MM.1S (cell line): ENCODE results near the gene EIF4EBP2.

Source experiments
- DNase-seq: peaks from one replicate; pipeline ENCODE4 v3.0.0-alpha.2; 2015
- H2AFZ ChIP-seq: fragments of 300-600 bp; sonication (generic); 2 replicates; pipeline ENCODE4 v1.6.0; 2016; ENCODE audit warnings: antibody characterized with exemption, low read length
- H3F3A ChIP-seq: fragments of 300-600 bp; sonication (generic); 2 replicates; pipeline ENCODE4 v1.6.1; 2016; ENCODE audit warnings: mild to moderate bottlenecking, antibody characterized with exemption, low read length, moderate library complexity, mixed read lengths; ENCODE audit not compliant: insufficient read depth
- H3K27ac ChIP-seq: fragments of 300-600 bp; sonication (generic); 2 replicates; pipeline ENCODE4 v1.5.1; 2016; ENCODE audit warnings: mild to moderate bottlenecking, low read length
- H3K27me3 ChIP-seq: fragments of 300-600 bp; sonication (generic); replicated peaks from 2 replicates; pipeline ENCODE4 v1.6.0; 2016; ENCODE audit warnings: low read length; ENCODE audit not compliant: insufficient read depth
- H3K36me3 ChIP-seq: fragments of 300-600 bp; sonication (generic); replicated peaks from 2 replicates; pipeline ENCODE4 v1.6.1; 2016; ENCODE audit warnings: mild to moderate bottlenecking, low read length, mixed read lengths; ENCODE audit not compliant: insufficient read depth
- H3K4me1 ChIP-seq: fragments of 300-600 bp; sonication (generic); 2 replicates; pipeline ENCODE4 v1.6.1; 2016; ENCODE audit warnings: low read length, mixed read lengths
- H3K4me2 ChIP-seq: fragments of 300-600 bp; sonication (generic); 2 replicates; pipeline ENCODE4 v1.6.0; 2016; ENCODE audit warnings: low read depth, low read length
- H3K4me3 ChIP-seq: fragments of 300-600 bp; sonication (generic); 2 replicates; pipeline ENCODE4 v1.5.1; 2016; ENCODE audit warnings: low read length, mixed read lengths
- H3K79me2 ChIP-seq: fragments of 300-600 bp; sonication (generic); 2 replicates; pipeline ENCODE4 v1.6.1; 2016; ENCODE audit warnings: mixed run types, low read length, mixed read lengths
- H3K9ac ChIP-seq: fragments of 300-600 bp; sonication (generic); 2 replicates; pipeline ENCODE4 v1.6.1; 2016; ENCODE audit warnings: low read length, mixed read lengths
- H3K9me2 ChIP-seq: fragments of 300-600 bp; sonication (generic); replicated peaks from 2 replicates; pipeline ENCODE4 v1.6.1; 2016; ENCODE audit warnings: mild to moderate bottlenecking, low read length, mixed read lengths; ENCODE audit not compliant: insufficient read depth
- H3K9me3 ChIP-seq: fragments of 300-600 bp; sonication (generic); replicated peaks from 2 replicates; pipeline ENCODE4 v1.6.1; 2016; ENCODE audit warnings: mild to moderate bottlenecking, low read length, mixed read lengths; ENCODE audit not compliant: insufficient read depth
- H4K20me1 ChIP-seq: fragments of 300-600 bp; sonication (generic); 2 replicates; pipeline ENCODE4 v1.6.1; 2016; ENCODE audit warnings: mild to moderate bottlenecking, low read length, moderate library complexity, mixed read lengths; ENCODE audit not compliant: insufficient read depth
- EZH2 ChIP-seq: fragments of 300-600 bp; sonication (generic); optimal IDR thresholded peaks from 2 replicates; pipeline ENCODE3; 2017; ENCODE audit warnings: low read depth, mild to moderate bottlenecking, antibody characterized with exemption, low read length, mixed read lengths
- EZH2phosphoT487 ChIP-seq: fragments of 300-600 bp; sonication (generic); IDR thresholded peaks from 2 replicates; pipeline ENCODE4 v1.6.1; 2018; ENCODE audit warnings: antibody characterized with exemption, low read length
- TF ChIP-seq, protein P1 (sequence below): fragments of 300-600 bp; sonication (generic); IDR thresholded peaks from 2 replicates; pipeline ENCODE4 v1.5.1; 2016; ENCODE audit warnings: antibody characterized with exemption, low read length, mixed read lengths

Gene EIF4EBP2

DNA sequence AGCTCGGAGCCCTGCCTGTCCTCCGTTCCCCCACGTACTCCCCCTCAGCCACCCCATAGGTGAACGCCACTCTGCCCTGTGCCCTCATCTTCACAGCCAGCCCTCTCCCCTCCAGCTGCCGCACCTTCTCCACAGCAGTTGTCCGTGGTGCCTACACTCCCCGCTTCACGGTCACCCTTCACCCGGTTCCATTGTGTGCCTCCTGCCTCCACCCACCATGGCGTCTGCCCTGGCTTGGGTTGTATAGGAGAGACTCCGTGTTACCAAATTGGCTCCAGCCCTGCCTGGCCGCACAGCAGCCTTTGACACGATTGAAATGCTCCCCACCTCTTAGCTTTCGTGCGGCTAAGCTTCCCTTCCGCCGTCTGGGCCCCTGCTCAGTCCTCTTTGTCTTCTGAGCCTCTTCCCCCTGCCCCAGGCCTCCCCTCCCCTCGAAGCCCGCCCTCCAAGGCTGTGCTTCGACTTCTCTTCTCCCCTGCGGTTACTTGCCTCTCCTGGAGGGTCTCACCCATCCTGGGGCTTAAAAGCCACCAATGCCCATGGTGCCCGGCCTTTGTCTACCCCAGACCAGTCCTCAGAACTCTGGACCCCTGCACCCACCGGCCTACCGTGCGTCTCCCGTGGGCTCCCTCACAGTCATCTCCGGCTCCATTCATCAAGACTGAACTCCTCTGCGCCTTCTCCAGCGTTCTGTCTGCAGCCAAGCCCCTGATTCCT, 56.0 kb downstream of the EIF4EBP2 start:
- H3K4me3 ChIP-seq: no peak overlapping the region
- TF ChIP-seq EZH2phosphoT487: no peak
- no peak for TF ChIP-seq EZH2
- TF ChIP-seq, protein P1, sequence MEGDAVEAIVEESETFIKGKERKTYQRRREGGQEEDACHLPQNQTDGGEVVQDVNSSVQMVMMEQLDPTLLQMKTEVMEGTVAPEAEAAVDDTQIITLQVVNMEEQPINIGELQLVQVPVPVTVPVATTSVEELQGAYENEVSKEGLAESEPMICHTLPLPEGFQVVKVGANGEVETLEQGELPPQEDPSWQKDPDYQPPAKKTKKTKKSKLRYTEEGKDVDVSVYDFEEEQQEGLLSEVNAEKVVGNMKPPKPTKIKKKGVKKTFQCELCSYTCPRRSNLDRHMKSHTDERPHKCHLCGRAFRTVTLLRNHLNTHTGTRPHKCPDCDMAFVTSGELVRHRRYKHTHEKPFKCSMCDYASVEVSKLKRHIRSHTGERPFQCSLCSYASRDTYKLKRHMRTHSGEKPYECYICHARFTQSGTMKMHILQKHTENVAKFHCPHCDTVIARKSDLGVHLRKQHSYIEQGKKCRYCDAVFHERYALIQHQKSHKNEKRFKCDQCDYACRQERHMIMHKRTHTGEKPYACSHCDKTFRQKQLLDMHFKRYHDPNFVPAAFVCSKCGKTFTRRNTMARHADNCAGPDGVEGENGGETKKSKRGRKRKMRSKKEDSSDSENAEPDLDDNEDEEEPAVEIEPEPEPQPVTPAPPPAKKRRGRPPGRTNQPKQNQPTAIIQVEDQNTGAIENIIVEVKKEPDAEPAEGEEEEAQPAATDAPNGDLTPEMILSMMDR: no peak
- H4K20me1 ChIP-seq: no peaks in the 10 kb centered on the region
- H3K27me3 ChIP-seq: no peaks in the 10 kb centered on the region
- no peak overlapping the region for H3K27ac ChIP-seq
- no peaks in the 10 kb centered on the region for H3K9me2 ChIP-seq
- no peak for DNase-seq
- H3K4me1 ChIP-seq: peaks cover 3% of the 10 kb centered on the region; the same call in 1 of the 2 replicates
- H3K9ac ChIP-seq: no peak overlapping the region
- H2AFZ ChIP-seq: no peak overlapping the region
- H3K9me3 ChIP-seq: no peaks in the 10 kb centered on the region
- no peaks in the 10 kb centered on the region for H3F3A ChIP-seq
- no peaks in the 10 kb centered on the region for H3K79me2 ChIP-seq
- H3K36me3 ChIP-seq: no peaks in the 10 kb centered on the region
- no peak overlapping the region for H3K4me2 ChIP-seq

DNA sequence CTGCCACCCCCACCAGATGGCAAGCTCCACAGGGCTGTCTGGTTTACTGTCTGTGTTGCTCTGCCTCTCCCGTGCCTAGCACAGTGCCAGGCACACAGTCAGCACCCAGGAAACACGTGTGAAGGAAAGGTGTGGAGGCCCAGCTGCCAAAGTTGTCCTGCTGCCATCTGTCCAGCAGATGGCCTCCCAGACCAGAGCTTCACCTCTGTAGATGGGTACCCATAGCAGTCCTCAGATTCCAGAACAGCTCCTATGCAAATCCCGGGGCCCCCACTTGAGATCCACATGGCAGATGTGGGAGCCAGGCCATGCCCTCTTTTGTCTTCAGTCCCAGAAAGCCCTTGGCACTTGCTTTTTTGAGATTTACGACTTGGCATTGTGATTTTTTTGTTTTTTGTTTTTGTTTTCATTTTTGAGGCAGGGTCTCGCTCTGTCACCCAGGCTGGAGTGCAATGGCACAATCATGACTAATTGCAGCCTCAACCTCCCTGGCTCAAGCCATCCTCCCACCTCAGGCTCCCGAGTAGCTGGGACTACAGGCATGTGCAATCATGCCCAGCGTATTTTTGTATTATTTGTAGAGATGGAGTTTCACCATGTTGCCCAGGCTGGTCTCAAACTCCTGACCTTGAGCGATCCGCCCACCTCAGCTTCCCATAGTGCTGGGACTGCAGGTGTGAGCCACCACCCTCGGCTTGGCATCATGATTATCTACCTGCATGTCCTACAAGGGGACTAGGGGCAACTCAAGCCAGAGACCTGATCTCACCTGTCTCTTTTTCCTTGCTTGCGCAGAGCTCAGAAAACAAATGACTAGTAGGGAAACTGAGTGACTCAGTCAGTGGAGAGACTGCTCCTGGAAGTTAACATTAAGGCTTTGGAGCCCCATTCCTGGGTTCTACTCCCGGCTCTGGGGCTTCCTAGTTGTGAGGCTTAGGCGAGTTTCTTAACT, 57.7 kb downstream of the EIF4EBP2 start:
- Histone ChIP-seq H3K4me2 (no peak overlapping the region), H3K27ac (no peak overlapping the region), H3K4me1 (peaks cover 3% of the 10 kb centered on the region; the same call in 1 of the 2 replicates), H3K79me2 (no peaks in the 10 kb centered on the region), H3K9ac (no peak overlapping the region), H3K4me3 (no peak overlapping the region), H3F3A (no peaks in the 10 kb centered on the region), H3K9me2 (no peaks in the 10 kb centered on the region), H2AFZ (no peak overlapping the region), H3K36me3 (no peaks in the 10 kb centered on the region), H4K20me1 (no peaks in the 10 kb centered on the region), H3K9me3 (no peaks in the 10 kb centered on the region), H3K27me3 (no peaks in the 10 kb centered on the region)
- TF ChIP-seq EZH2phosphoT487: no peak
- TF ChIP-seq, protein P1: peak; percentile 87
- peak; percentile 58 for DNase-seq

DNA sequence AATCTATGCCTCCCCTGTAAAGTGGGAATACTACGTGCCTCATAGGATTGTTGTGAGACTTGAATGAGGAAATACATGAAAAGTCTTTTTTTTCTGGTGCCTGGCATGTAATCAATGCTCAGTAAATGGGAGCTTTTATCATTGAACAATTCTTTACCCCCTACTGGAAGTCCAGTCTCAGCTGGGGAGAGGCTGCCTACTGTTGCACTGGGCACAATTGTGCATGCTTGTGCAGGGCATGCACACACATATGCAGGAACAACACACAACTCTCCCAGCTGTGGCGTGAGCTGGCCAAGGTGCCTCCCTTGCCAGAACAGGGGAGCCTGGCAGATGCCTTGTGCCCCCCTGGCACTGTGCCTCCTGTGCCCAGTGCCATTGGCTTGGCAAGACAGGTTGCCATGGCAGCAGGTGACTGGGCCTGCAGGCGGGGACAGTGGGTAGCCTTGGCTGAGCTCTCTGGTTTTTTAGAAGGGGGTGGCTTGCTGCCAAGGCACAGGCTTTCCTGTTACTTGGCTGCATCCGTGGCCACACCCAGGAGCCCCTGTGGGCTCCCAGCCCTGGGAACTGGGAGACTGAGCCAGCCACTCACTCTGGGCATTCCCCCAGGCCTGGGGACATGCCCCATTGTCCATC, 58.5 kb downstream of the EIF4EBP2 start:
- TF ChIP-seq, protein P1: no peak
- no peak for TF ChIP-seq EZH2phosphoT487
- TF ChIP-seq EZH2: no peak
- Histone ChIP-seq H3K79me2 (no peaks in the 10 kb centered on the region), H3K9me3 (no peaks in the 10 kb centered on the region), H3K9ac (no peak overlapping the region), H3K36me3 (no peaks in the 10 kb centered on the region), H3K9me2 (no peaks in the 10 kb centered on the region), H4K20me1 (no peaks in the 10 kb centered on the region), H3K4me3 (no peak overlapping the region), H3F3A (no peaks in the 10 kb centered on the region), H2AFZ (no peak overlapping the region), H3K4me2 (no peak overlapping the region), H3K4me1 (peaks cover 3% of the 10 kb centered on the region; the same call in 1 of the 2 replicates), H3K27me3 (no peaks in the 10 kb centered on the region), H3K27ac (no peak overlapping the region)
- no peak for DNase-seq
